CD14-positive monocyte (primary cell): Measurements from ENCODE around the gene FBXW4. TPM values are rescaled to one million over a fixed set of nuclear protein-coding genes. Genes with fewer than 3 reads are reported as not detected.

Experiments
- DNase-seq, 3 donors: peaks; one replicate each; pipeline ENCODE4 v3.0.0-alpha.2; 2011 to 2022
- H2AFZ ChIP-seq: 2 replicates; pipeline ENCODE4 v1.6.0; 2012; ENCODE audit warnings: mild to moderate bottlenecking, low read depth, low read length, inconsistent platforms; ENCODE audit not compliant: insufficient read depth, poor library complexity, severe bottlenecking
- H3K27ac ChIP-seq, 2 donors: 1 replicate in 1 of 2; 2 replicates in 1 of 2; pipeline ENCODE4 v1.5.1; 2012 to 2013; ENCODE audit warnings: low read length in 2 of 2, control low read depth in 1 of 2, inconsistent platforms in 1 of 2, low read depth in 1 of 2, mild to moderate bottlenecking in 1 of 2
- H3K27me3 ChIP-seq, 2 donors: one replicate each; pipeline versions ENCODE4 v1.6.0 to v1.6.1; 2011 to 2013; ENCODE audit warnings: low read length in 2 of 2; ENCODE audit not compliant: control insufficient read depth in 2 of 2, insufficient read depth in 2 of 2
- H3K36me3 ChIP-seq, 2 donors: replicated peaks in 1 of 2; 1 replicate in 1 of 2; 2 replicates in 1 of 2; pipeline versions ENCODE4 v1.5.1 to v1.6.1; 2012 to 2013; ENCODE audit warnings: low read length in 2 of 2, control low read depth in 1 of 2, inconsistent platforms in 1 of 2, mild to moderate bottlenecking in 1 of 2; ENCODE audit not compliant: insufficient read depth in 2 of 2, control insufficient read depth in 1 of 2
- H3K4me1 ChIP-seq, 2 donors: 1 replicate in 1 of 2; 2 replicates in 1 of 2; pipeline versions ENCODE4 v1.5.1 to v1.6.1; 2012 to 2013; ENCODE audit warnings: low read length in 2 of 2, control low read depth in 1 of 2, inconsistent platforms in 1 of 2, mild to moderate bottlenecking in 1 of 2, moderate library complexity in 1 of 2; ENCODE audit not compliant: insufficient read depth in 2 of 2, control insufficient read depth in 1 of 2
- H3K4me2 ChIP-seq: replicated peaks from 2 replicates; pipeline ENCODE3; 2012; ENCODE audit warnings: low read length, moderate library complexity, mild to moderate bottlenecking; ENCODE audit not compliant: poor library complexity, severe bottlenecking; ENCODE audit errors: extremely low read depth
- H3K4me3 ChIP-seq, 3 experiments: fragments of 200-600 bp in 1 of 3; sonication (generic) in 1 of 3; replicated peaks in 1 of 3; 1 replicate in 2 of 3; 2 replicates in 1 of 3; pipeline ENCODE4 v1.5.1; 2011 to 2013; ENCODE audit warnings: low read length in 3 of 3, mild to moderate bottlenecking in 3 of 3, control low read depth in 2 of 3, low read depth in 2 of 3, inconsistent platforms in 1 of 3, moderate library complexity in 1 of 3
- H3K79me2 ChIP-seq: 2 replicates; pipeline ENCODE4 v1.6.0; 2012; ENCODE audit warnings: mild to moderate bottlenecking, control low read depth, inconsistent platforms, low read length, moderate library complexity; ENCODE audit not compliant: insufficient read depth
- H3K9ac ChIP-seq: 2 replicates; pipeline ENCODE4 v1.6.0; 2017; ENCODE audit warnings: low read length, mild to moderate bottlenecking; ENCODE audit not compliant: insufficient read depth, poor library complexity, severe bottlenecking
- H3K9me3 ChIP-seq, 2 donors: replicated peaks in 1 of 2; 1 replicate in 1 of 2; 2 replicates in 1 of 2; pipeline versions ENCODE4 v1.5.1 to v1.6.1; 2012 to 2013; ENCODE audit warnings: low read length in 2 of 2, control low read depth in 1 of 2; ENCODE audit not compliant: control insufficient read depth in 1 of 2, insufficient read depth in 1 of 2
- H4K20me1 ChIP-seq: 2 replicates; pipeline ENCODE4 v1.6.0; 2012; ENCODE audit warnings: mild to moderate bottlenecking, low read length, control low read depth, moderate library complexity; ENCODE audit not compliant: insufficient read depth
- H3K27ac Mint-ChIP-seq, 7 donors: one replicate each; pipeline ENCODE4 v1.8.0; 2020; ENCODE audit warnings: mild to moderate bottlenecking in 7 of 7, mixed read lengths in 7 of 7, moderate library complexity in 6 of 7, inconsistent platforms in 2 of 7
- H3K27me3 Mint-ChIP-seq, 3 donors: one replicate each; pipeline ENCODE4 v1.8.0; 2021 to 2022; ENCODE audit warnings: low read depth in 3 of 3, mild to moderate bottlenecking in 3 of 3, mixed read lengths in 3 of 3, moderate library complexity in 3 of 3, inconsistent platforms in 1 of 3
- H3K36me3 Mint-ChIP-seq, 2 donors: one replicate each; pipeline ENCODE4 v1.8.0; 2020; ENCODE audit warnings: mixed read lengths in 2 of 2, inconsistent platforms in 1 of 2, mild to moderate bottlenecking in 1 of 2
- H3K4me1 Mint-ChIP-seq: one replicate; pipeline ENCODE4 v1.8.0; 2020; ENCODE audit warnings: mild to moderate bottlenecking, mixed read lengths
- H3K4me3 Mint-ChIP-seq, 2 donors: one replicate each; pipeline ENCODE4 v1.8.0; 2020; ENCODE audit warnings: mild to moderate bottlenecking in 2 of 2, mixed read lengths in 2 of 2, moderate library complexity in 1 of 2
- H3K9me3 Mint-ChIP-seq, 7 donors: one replicate each; pipeline ENCODE4 v1.8.0; 2020 to 2022; ENCODE audit warnings: mixed read lengths in 7 of 7, mild to moderate bottlenecking in 6 of 7, moderate library complexity in 6 of 7, inconsistent platforms in 2 of 7
- WGBS: methylation state at CpG from one replicate; pipeline ENCODE4 v1.1.5; 2013; ENCODE audit warnings: missing lambda C conversion rate; ENCODE audit not compliant: insufficient coverage; 5-methylcytosine and 5-hydroxymethylcytosine counted together
- intact Hi-C, 2 donors: fragments of 100-400 bp; cut with micrococcal nuclease; formaldehyde crosslinking; loops; one replicate each; pipeline versions ENCODE4 v1.15.0 to v1.15.1; 2023
- polyA plus RNA-seq, 3 donors: library from polyadenylated mRNA; depleted of rRNA in 1 of 3; unstranded in 2 of 3; stranded (reverse) in 1 of 3; fragments of 300-500 nt in 2 of 3; fragments of >200 nt in 1 of 3; fragmentation: Illumina TruSeq in 2 of 3; gene quantifications; 1 replicate in 2 of 3; 2 replicates in 1 of 3; pipeline ENCODE4 v1.2.3, GENCODE V29; 2012 to 2021
- TF ChIP-seq, protein P1 (sequence below): fragments of 200-600 bp; IDR thresholded peaks from one replicate; pipeline ENCODE4 v1.8.0; 2022; ENCODE audit warnings: antibody characterized with exemption, mild to moderate bottlenecking

Gene FBXW4
- polyA plus RNA-seq, 3 donors = 1.1 to 30.8 (median 1.8) TPM

DNA sequence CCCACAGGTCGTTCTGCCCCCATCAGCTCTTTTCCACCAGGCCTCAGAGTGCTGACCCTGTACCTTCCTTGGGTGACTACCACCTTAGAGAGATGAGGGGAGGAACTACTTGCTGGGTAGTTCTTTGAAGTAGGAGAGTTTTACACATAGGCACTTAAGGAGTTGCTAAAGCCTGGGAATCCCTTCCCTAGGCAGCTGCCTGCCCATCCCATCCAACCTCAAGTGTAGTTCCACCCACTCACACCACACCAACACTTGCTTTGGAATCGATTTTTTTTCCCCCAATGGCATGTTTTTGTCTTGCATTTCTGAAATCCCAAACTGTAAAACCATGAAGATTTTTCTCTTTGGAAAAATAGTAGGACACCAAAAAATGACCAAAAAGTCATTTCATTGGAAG is 47.7 kb downstream of the FBXW4 start:
- peaks cover 20% of the 10 kb centered on the region for H4K20me1 ChIP-seq
- no peaks in the 10 kb centered on the region for H3K9me3 ChIP-seq
- Mint-ChIP-seq H3K9me3 (no peaks in the 10 kb centered on the region), H3K27ac (no peak overlapping the region), H3K4me3 (no peak overlapping the region), H3K4me1 (no peaks in the 10 kb centered on the region), H3K36me3 (peaks cover 55 to 62% of the 10 kb centered on the region in 2 donors), H3K27me3 (peaks cover 0 to 2% (median 0%) of the 10 kb centered on the region in 3 donors)
- no CpG with 5 or more reads among the region's 2 CpGs for WGBS
- no peak for DNase-seq
- no peaks in the 10 kb centered on the region for H3K4me1 ChIP-seq
- H3K4me2 ChIP-seq = no peak overlapping the region
- TF ChIP-seq, protein P1, sequence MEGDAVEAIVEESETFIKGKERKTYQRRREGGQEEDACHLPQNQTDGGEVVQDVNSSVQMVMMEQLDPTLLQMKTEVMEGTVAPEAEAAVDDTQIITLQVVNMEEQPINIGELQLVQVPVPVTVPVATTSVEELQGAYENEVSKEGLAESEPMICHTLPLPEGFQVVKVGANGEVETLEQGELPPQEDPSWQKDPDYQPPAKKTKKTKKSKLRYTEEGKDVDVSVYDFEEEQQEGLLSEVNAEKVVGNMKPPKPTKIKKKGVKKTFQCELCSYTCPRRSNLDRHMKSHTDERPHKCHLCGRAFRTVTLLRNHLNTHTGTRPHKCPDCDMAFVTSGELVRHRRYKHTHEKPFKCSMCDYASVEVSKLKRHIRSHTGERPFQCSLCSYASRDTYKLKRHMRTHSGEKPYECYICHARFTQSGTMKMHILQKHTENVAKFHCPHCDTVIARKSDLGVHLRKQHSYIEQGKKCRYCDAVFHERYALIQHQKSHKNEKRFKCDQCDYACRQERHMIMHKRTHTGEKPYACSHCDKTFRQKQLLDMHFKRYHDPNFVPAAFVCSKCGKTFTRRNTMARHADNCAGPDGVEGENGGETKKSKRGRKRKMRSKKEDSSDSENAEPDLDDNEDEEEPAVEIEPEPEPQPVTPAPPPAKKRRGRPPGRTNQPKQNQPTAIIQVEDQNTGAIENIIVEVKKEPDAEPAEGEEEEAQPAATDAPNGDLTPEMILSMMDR = no peak
- intact Hi-C loops = no loop called here
- no peak overlapping the region for H3K9ac ChIP-seq
- H3K36me3 ChIP-seq = peaks cover 39 to 99% of the 10 kb centered on the region in 2 donors
- H3K27ac ChIP-seq = no peak overlapping the region
- no peak overlapping the region for H2AFZ ChIP-seq
- H3K79me2 ChIP-seq = no peaks in the 10 kb centered on the region
- H3K27me3 ChIP-seq = no peaks in the 10 kb centered on the region
- no peak overlapping the region for H3K4me3 ChIP-seq

DNA sequence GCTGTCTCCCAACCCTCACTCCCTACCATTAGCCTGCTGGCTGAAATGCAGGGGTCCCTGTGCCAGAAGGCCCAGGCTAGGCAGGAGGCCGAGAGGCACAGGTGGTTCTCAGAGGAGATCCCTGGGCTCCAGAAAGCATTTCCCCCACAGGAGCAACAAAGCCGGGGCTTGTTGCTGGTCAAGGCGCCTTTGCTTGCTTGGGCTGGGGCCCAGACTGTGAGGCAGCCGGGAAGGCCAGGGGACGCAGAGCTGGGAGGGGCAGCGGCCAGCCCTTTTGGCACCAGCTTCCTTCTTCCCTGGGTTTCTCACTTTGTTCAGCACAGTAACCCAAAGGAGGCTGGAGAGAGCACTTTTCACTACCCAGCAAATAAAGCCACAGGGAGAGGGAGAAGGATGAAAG is 48.6 kb downstream of the FBXW4 start:
- Histone ChIP-seq H2AFZ (no peak overlapping the region), H3K4me1 (no peaks in the 10 kb centered on the region), H3K9me3 (no peaks in the 10 kb centered on the region), H4K20me1 (peaks cover 24% of the 10 kb centered on the region), H3K27me3 (no peaks in the 10 kb centered on the region), H3K79me2 (no peaks in the 10 kb centered on the region), H3K36me3 (peaks cover 33 to 90% of the 10 kb centered on the region in 2 donors), H3K4me2 (no peak overlapping the region), H3K4me3 (no peak overlapping the region), H3K27ac (no peak overlapping the region), H3K9ac (no peak overlapping the region)
- H3K27me3 Mint-ChIP-seq = peaks cover 0 to 2% (median 0%) of the 10 kb centered on the region in 3 donors
- DNase-seq = no peak
- peaks cover 58 to 64% of the 10 kb centered on the region in 2 donors for H3K36me3 Mint-ChIP-seq
- no peaks in the 10 kb centered on the region for H3K4me1 Mint-ChIP-seq
- no peaks in the 10 kb centered on the region for H3K9me3 Mint-ChIP-seq
- H3K4me3 Mint-ChIP-seq = no peak overlapping the region
- TF ChIP-seq, protein P1 = no peak
- H3K27ac Mint-ChIP-seq = no peak overlapping the region
- WGBS = 100% methylated on average over 4 of the region's 6 CpGs
- intact Hi-C loops = no loop called here
